GM23338 (cell line): ENCODE results near the gene ZNF185. TPM values are rescaled to one million over a fixed set of nuclear protein-coding genes. Genes with fewer than 3 reads are reported as not detected.

Experiments
- CREB1 ChIP-seq: fragments of 250-450 bp; sonication (Bioruptor Pico); IDR thresholded peaks from 2 replicates; pipeline ENCODE4 v1.5.0; 2020; ENCODE audit warnings: low read depth, mild to moderate bottlenecking, moderate library complexity
- ETS1 ChIP-seq: IDR thresholded peaks from 2 replicates; pipeline ENCODE4 v1.6.1; 2016; ENCODE audit warnings: antibody characterized with exemption
- NANOG ChIP-seq: IDR thresholded peaks from 2 replicates; pipeline ENCODE4 v1.6.1; 2016; ENCODE audit warnings: antibody characterized with exemption, borderline replicate concordance
- STAT1 ChIP-seq: IDR thresholded peaks from one replicate; pipeline ENCODE4 v1.6.1; 2016; ENCODE audit warnings: antibody characterized with exemption; ENCODE audit not compliant: unreplicated experiment
- ZNF114 ChIP-seq: fragments of 250-450 bp; sonication (Bioruptor Pico); IDR thresholded peaks from 2 replicates; pipeline ENCODE4 v1.5.0; 2020; ENCODE audit warnings: mild to moderate bottlenecking, moderate library complexity
- ZNF462 ChIP-seq: fragments of 250-450 bp; sonication (Bioruptor Pico); IDR thresholded peaks from 2 replicates; pipeline ENCODE4 v1.5.0; 2020; ENCODE audit warnings: mild to moderate bottlenecking, moderate library complexity
- polyA plus RNA-seq: library from polyadenylated mRNA; unstranded; fragments of >200 nt; fragmentation: Nextera tagmentation; extraction: Ambion mirVana; gene quantifications from 2 replicates; pipeline ENCODE4 v1.2.1, GENCODE V29; 2016
- total RNA-seq: library from RNA; depleted of rRNA; stranded (reverse); fragments of >200 nt; shearing (Covaris generic); gene quantifications from 2 replicates; pipeline ENCODE4 v1.2.3, GENCODE V29; 2014
- TF ChIP-seq, protein P1 (sequence below), 2 experiments: fragments of 200-600 bp in 1 of 2; sonication (generic) in 1 of 2; conservative IDR thresholded peaks; 2 replicates each; pipeline versions ENCODE4 v1.5.1 to v1.6.1; 2016 to 2017; ENCODE audit warnings: antibody characterized with exemption in 2 of 2, low read depth in 2 of 2, mild to moderate bottlenecking in 2 of 2, moderate library complexity in 1 of 2

Gene ZNF185
- total and polyA plus RNA-seq, 2 experiments from 2014 or later: 2.9 to 7.8 TPM

GRCh38 chrX:152899874-152900719, 2.2 kb downstream of the ZNF185 start (continued):
- TF ChIP-seq ZNF462 (no peak), ETS1 (no peak), STAT1 (no peak), NANOG (no peak), ZNF114 (CRISPR knock-in tag) (no peak), CREB1 (CRISPR knock-in tag) (no peak)
- TF ChIP-seq, protein P1, sequence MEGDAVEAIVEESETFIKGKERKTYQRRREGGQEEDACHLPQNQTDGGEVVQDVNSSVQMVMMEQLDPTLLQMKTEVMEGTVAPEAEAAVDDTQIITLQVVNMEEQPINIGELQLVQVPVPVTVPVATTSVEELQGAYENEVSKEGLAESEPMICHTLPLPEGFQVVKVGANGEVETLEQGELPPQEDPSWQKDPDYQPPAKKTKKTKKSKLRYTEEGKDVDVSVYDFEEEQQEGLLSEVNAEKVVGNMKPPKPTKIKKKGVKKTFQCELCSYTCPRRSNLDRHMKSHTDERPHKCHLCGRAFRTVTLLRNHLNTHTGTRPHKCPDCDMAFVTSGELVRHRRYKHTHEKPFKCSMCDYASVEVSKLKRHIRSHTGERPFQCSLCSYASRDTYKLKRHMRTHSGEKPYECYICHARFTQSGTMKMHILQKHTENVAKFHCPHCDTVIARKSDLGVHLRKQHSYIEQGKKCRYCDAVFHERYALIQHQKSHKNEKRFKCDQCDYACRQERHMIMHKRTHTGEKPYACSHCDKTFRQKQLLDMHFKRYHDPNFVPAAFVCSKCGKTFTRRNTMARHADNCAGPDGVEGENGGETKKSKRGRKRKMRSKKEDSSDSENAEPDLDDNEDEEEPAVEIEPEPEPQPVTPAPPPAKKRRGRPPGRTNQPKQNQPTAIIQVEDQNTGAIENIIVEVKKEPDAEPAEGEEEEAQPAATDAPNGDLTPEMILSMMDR (conservative IDR thresholded peaks at IDR 0.05; ENCODE audit: low read depth in 2 of 2): no peak
